Spinal cord (tissue), 10 donors: ENCODE data around the gene TIFAB. TPM values are rescaled to one million over a fixed set of nuclear protein-coding genes. Genes with fewer than 3 reads are reported as not detected.

ENCODE experiments used
- DNase-seq, 6 donors: peaks; one replicate each; pipeline versions ENCODE4 v3.0.0 to v3.0.0-alpha.2; 2013 to 2015; ENCODE audit warnings: low spot score in 6 of 6, low read depth in 4 of 6
- H3K27ac ChIP-seq: one replicate; pipeline ENCODE4 v1.5.1; 2013; ENCODE audit warnings: low read depth, low read length, control low read depth
- H3K27me3 ChIP-seq: one replicate; pipeline ENCODE4 v1.6.1; 2013; ENCODE audit warnings: low read length; ENCODE audit not compliant: control insufficient read depth, insufficient read depth
- H3K36me3 ChIP-seq: one replicate; pipeline ENCODE4 v1.6.1; 2013; ENCODE audit warnings: low read length; ENCODE audit not compliant: control insufficient read depth, insufficient read depth
- H3K4me1 ChIP-seq: one replicate; pipeline ENCODE4 v1.6.1; 2013; ENCODE audit warnings: low read length; ENCODE audit not compliant: control insufficient read depth, insufficient read depth
- H3K4me3 ChIP-seq: one replicate; pipeline ENCODE4 v1.5.1; 2013; ENCODE audit warnings: low read depth, low read length, control low read depth
- H3K9me3 ChIP-seq: one replicate; pipeline ENCODE4 v1.6.1; 2013; ENCODE audit warnings: low read length; ENCODE audit not compliant: control insufficient read depth, insufficient read depth
- WGBS: methylation state at CpG from one replicate; pipeline ENCODE4 v1.1.5; 2013; ENCODE audit warnings: missing lambda C conversion rate; ENCODE audit not compliant: insufficient coverage; 5-methylcytosine and 5-hydroxymethylcytosine counted together
- polyA plus RNA-seq, 2 donors: library from polyadenylated mRNA; unstranded; fragments of 120-200 nt; gene quantifications; one replicate each; pipeline ENCODE4 v1.2.1, GENCODE V29; 2013; ENCODE audit not compliant: insufficient read length in 2 of 2
- small RNA-seq: library from RNA; depleted of rRNA; stranded (forward); fragments of <200 nt; gene quantifications from one replicate; pipeline ENCODE3, GENCODE V24; 2014; ENCODE audit warnings: low replicate concordance
- total RNA-seq, 2 donors: library from RNA; depleted of rRNA in 1 of 2; stranded (reverse); fragments of 120-200 nt in 1 of 2; fragments of >200 nt in 1 of 2; gene quantifications; one replicate each; pipeline versions ENCODE4 v1.2.3 to v1.2.4, GENCODE V29; 2013 to 2014
- donor health status: healthy.

The TIFAB gene
- total and polyA plus RNA-seq, 4 donors = 0.06 to 0.10 TPM; not detected in 2

- H3K4me1 ChIP-seq = peaks cover 16% of the 10 kb centered on the region
- no peaks in the 10 kb centered on the region for H3K36me3 ChIP-seq
- WGBS = no CpG with 5 or more reads among the region's 2 CpGs
- DNase-seq = no peak
- no peak overlapping the region for H3K4me3 ChIP-seq
- no peak overlapping the region for H3K27ac ChIP-seq
- H3K9me3 ChIP-seq = no peaks in the 10 kb centered on the region
- no peaks in the 10 kb centered on the region for H3K27me3 ChIP-seq
These were observed 50.1 kb downstream of the TIFAB start for GRCh38 chr5:135402031-135402430.

- H3K9me3 ChIP-seq = no peaks in the 10 kb centered on the region
- H3K36me3 ChIP-seq = no peaks in the 10 kb centered on the region
- 18% methylated on average over 4 of the region's 5 CpGs for WGBS
- no peak overlapping the region for H3K27ac ChIP-seq
- no peak for DNase-seq
- no peaks in the 10 kb centered on the region for H3K27me3 ChIP-seq
- H3K4me3 ChIP-seq = no peak overlapping the region
- H3K4me1 ChIP-seq = peaks cover 20% of the 10 kb centered on the region
These were observed 51.3 kb downstream of the TIFAB start for GRCh38 chr5:135400866-135401265.

- Histone ChIP-seq H3K9me3 (no peaks in the 10 kb centered on the region), H3K27ac (peak overlapping the region; percentile 92), H3K4me1 (peaks cover 20% of the 10 kb centered on the region), H3K27me3 (no peaks in the 10 kb centered on the region), H3K36me3 (no peaks in the 10 kb centered on the region), H3K4me3 (peak overlapping the region; percentile 75)
- no peak for DNase-seq
- WGBS = 8% methylated on average over 8 of the region's 25 CpGs
These were observed 52.2 kb downstream of the TIFAB start for GRCh38 chr5:135399794-135400542.

GRCh38 chr5:135398855-135399793 lies 53.0 kb downstream of the TIFAB start, which contains the start of gene MACROH2A1:
MACROH2A1 (minus strand) TSS chr5:135399231; CDS start chr5:135389093, 10,138 bp downstream.
- no peaks in the 10 kb centered on the region for H3K36me3 ChIP-seq
- no peaks in the 10 kb centered on the region for H3K9me3 ChIP-seq
- no peaks in the 10 kb centered on the region for H3K27me3 ChIP-seq
- peaks cover 20% of the 10 kb centered on the region for H3K4me1 ChIP-seq
- H3K4me3 ChIP-seq = peak within 1 kb of the TSS; percentile 75
- DNase-seq = peak; percentile 62 to 95 (median 82)
- peak within 1 kb of the TSS; percentile 92 for H3K27ac ChIP-seq
- under 1% methylated on average over 107 of the region's 109 CpGs for whole genome bisulfite sequencing

- DNase-seq = peak in 3 of 6 donors; percentile 6 to 46 (median 27)
- H3K27ac ChIP-seq = peak overlapping the region; percentile 64
These were observed 53.8 kb downstream of the TIFAB start for GRCh38 chr5:135398160-135398854.

More at GRCh38 chr5:135398160-135398854, 53.8 kb downstream of the TIFAB start:
- Histone ChIP-seq H3K36me3 (no peaks in the 10 kb centered on the region), H3K4me1 (peaks cover 20% of the 10 kb centered on the region), H3K27me3 (no peaks in the 10 kb centered on the region), H3K9me3 (no peaks in the 10 kb centered on the region), H3K4me3 (peak overlapping the region; percentile 75)
- WGBS = 0% methylated on average over 40 of the region's 43 CpGs

Small RNA genes within 50 kb of the gene (small RNA-seq; reads per million reads assigned to genes)
- gene DCANP1 = not detected

Other genes with a start within 250 kb of the TIFAB start
- 100 to 1,000 TPM; 135 to 167 TPM for gene MACROH2A1, start 53.1 kb downstream of the TIFAB start, total RNA-seq
- gene MACROH2A1, start 53.1 kb downstream of the TIFAB start, polyA plus RNA-seq = 100 to 1,000 TPM; 190 to 191 TPM
- gene DCANP1, start 5.0 kb downstream of the TIFAB start, total RNA-seq = under 1 TPM in 1 of 2 donors, not detected in 1; 0.10 TPM
- gene DCANP1, start 5.0 kb downstream of the TIFAB start, polyA plus RNA-seq = under 1 TPM in 1 of 2 donors, not detected in 1; 0.11 TPM
- under 1 TPM in 1 of 2 donors, not detected in 1; 0.39 TPM for gene NEUROG1, start 83.6 kb upstream of the TIFAB start, total RNA-seq
- not detected for gene NEUROG1, start 83.6 kb upstream of the TIFAB start, polyA plus RNA-seq
- gene CXCL14, start 126.6 kb upstream of the TIFAB start, total RNA-seq = 10 to 100 TPM; 13.0 to 17.0 TPM
- 10 to 100 TPM; 20.4 to 22.2 TPM for gene CXCL14, start 126.6 kb upstream of the TIFAB start, polyA plus RNA-seq